ENCODE data around the gene ANKRA2.

DNA sequence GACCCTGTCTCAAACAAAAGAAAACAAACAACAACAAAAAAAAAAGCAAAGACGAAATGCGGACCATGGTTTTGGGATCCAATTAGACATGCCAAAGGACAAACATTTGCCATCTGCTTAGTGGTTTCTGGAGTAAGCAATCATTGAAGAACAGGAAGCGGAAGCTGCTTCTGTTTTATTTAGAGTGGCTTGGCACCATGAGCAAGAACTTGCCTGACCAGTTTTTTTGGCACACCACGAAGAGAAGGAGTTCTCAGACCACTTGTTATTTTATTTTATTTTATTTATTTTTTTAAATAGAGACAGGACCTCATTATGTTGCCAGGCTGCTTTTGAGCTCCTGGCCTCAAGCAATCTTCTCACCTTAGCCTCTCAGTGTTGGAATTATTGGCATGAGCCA, 50.2 kb downstream of the ANKRA2 start:
- no peak for TF ChIP-seq POLR2A (IDR thresholded peaks at IDR 0.05)
- TF ChIP-seq, protein P1, sequence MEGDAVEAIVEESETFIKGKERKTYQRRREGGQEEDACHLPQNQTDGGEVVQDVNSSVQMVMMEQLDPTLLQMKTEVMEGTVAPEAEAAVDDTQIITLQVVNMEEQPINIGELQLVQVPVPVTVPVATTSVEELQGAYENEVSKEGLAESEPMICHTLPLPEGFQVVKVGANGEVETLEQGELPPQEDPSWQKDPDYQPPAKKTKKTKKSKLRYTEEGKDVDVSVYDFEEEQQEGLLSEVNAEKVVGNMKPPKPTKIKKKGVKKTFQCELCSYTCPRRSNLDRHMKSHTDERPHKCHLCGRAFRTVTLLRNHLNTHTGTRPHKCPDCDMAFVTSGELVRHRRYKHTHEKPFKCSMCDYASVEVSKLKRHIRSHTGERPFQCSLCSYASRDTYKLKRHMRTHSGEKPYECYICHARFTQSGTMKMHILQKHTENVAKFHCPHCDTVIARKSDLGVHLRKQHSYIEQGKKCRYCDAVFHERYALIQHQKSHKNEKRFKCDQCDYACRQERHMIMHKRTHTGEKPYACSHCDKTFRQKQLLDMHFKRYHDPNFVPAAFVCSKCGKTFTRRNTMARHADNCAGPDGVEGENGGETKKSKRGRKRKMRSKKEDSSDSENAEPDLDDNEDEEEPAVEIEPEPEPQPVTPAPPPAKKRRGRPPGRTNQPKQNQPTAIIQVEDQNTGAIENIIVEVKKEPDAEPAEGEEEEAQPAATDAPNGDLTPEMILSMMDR (IDR thresholded peaks at IDR 0.05) = no peak
- peak in 1 of 3 donors; percentile 18 for TF ChIP-seq POLR2AphosphoS5 (IDR thresholded peaks at IDR 0.05)
- no peak for TF ChIP-seq EP300 (IDR thresholded peaks at IDR 0.05; ENCODE audit: low read depth)
